HG03139 (cell line): ENCODE data around the gene POU2F3.

Experiments used
- ATAC-seq: cut with Tn5 transposase; IDR thresholded peaks from one replicate; pipeline ENCODE4 v1.9.1; 2021; ENCODE audit not compliant: unreplicated experiment

The POU2F3 gene

DNA sequence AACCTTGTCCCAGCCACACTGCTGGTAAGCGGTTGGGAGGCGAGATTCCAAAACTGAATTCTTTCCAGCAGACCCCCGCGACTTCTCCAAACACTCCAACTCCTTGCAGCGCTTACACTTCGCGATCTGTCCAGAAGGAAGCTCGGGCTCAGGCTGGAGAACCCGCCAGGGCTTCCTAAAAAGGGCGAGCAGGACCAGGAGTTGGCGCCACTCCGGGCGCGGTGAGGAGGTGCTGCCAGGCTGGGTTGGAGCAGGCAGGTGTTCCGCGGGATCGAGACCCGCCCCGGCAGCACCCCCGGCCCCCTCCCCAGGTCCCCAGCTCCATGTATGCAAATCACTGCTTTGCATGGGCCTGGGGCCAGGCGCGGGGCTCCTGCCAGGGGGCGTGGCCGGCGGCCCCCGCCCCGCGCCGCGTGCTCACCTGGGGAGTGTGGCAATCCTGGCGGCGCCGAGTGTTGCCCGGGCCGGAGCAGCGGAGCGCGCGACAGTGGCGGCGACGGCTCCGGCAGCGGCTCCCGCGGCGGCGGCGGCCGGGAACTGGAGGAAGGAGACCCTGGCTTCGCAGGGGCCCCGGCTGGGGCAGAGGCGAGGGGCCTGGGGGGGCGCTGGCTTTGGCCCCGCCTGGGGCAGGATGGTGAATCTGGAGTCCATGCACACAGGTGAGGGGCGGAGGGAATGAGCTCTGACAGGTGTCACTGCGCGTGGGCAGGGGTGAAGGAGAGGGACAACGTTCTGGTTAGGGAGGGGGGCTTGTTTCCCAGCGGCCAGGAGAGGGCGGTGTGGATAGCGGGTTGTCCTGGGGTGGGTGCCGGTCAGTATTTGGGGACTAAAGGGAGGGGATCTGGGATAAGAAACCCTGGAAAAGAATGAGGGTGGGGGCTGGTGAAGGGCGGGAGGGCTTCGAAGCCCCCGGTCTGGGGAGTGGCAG lies at the start of gene POU2F3:
TSS of gene POU2F3 (plus strand) at position 428 of the 928 bp plus-strand sequence. CDS start at position 632, 204 bp downstream.
- no peak for ATAC-seq

DNA sequence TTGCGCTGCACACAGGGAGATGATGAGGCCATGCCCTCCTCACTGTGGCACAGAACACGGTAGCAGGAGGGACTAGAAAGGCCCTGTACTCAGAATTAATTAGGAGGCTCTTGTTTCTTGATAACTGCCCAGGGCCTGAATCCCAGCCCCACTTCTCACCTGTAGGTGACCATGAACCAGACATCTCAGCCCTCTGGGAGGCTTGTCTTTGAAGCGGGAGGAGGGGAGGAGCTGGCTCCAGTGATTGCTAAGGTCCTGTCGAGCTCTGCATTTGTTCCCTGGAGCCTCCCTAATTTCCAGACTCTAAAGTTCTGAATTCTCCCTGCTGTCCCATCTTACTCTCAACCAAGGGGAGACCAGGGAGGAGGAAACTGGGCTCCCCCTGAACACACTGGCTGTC lies 48.9 kb upstream of the POU2F3 start:
- ATAC-seq, result no peak

GRCh38 chr11:120192831-120193625 lies 46.9 kb upstream of the POU2F3 start:
- no peak for ATAC-seq

DNA sequence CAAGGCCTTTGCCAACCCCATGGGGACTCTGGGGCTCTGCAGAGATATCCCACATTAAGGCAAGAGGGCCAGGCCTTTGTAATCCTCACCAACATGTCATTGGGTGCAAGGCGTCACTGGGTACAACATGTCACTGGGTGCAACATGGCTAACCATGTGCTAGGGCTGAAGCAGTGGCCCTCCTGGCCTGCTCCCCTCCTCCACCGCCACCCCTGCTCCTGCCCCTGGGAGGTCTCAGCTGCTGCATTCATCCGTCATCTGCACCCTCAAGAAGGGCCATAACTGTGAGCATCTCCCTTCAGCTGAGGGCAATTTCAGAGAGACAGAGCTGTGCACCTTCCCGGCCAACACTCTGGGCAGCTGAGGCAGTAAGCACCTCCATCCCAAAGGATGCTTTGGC lies 45.8 kb upstream of the POU2F3 start:
- no peak for ATAC-seq

DNA sequence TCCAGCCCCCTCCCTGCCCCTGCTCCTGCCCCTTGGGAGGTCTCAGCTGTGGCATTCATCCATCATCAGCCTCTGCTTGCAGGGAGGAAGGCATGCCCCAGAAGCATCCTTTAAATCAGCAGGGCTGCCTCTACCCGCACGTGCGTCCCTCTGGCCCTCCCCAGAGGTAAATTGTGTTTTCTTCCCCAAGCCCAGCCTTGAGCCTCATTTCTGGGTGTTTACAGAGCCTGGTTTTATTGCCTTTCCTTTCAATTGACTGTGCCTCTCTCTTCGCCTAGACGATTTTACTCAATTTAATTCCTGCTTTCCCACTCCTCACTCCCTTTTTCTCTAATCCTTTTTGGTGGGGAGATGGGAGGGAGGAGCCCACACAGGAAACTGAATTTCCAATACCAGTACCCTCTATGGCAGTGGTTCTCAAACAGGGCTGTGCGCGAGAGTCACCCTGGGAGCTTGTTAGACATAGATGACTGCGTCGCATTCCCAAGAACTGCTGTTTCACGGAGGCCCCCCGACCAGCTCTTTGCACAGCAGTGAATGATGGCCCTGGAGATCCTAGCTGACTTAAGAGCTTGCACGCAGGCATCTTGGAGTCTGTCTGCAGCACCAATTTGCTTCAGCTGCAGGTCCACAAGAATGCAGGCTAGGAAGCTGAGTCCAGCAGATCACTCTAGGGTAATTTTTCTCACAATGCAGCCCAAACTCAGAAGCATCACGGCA lies 44.2 kb upstream of the POU2F3 start:
- ATAC-seq, result no peak

DNA sequence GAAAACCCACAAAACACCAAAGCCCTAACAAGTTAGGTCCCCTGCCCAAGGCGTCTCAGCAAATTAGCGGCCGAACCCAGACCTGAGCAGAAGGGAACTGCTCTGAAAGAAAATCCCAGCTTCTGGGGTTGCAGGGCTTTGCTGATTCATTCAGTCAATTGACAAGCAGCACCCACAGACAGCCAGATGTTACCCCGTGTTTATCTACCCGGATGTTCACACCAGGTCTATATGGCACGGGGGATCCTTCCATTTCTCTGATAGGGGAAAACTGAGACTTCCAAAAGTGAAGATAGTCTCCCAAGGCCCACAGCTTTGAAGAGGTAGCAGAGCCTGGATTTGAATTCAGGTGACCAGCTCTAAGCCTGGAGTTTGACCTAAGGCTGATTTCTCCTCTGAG lies 43.1 kb upstream of the POU2F3 start:
- no peak for ATAC-seq

DNA sequence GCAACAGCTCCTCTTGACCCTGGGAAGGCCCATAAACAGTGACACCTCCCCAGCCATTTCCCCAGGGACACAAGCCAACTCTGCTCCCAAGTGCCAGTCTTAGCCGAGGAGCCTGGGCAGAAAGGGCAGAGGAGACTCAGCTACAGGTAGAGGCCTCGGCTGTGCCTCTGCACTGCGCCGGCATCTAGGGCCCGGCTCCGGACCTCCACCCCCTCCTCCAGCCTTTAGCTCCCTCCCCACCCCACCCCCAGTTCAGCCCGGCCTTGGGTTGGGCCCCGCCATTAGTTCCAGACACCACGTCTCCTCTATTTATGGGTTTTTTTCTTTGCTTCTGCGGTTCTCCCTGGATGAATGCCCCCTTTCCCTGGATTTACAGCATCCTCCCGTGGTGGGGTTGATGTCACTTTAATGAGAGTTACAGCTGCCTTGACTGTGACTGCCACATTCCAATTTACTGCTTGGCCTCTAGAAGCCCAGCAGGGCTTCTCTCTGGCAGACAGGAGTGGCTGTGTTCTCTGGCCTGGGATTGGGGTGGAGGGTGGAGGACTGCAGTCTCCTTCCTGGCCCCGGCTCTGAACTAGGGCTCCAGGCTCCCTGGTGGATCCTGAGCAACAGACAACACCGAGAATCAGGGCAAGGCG lies 42.6 kb upstream of the POU2F3 start:
- ATAC-seq, result no peak

DNA sequence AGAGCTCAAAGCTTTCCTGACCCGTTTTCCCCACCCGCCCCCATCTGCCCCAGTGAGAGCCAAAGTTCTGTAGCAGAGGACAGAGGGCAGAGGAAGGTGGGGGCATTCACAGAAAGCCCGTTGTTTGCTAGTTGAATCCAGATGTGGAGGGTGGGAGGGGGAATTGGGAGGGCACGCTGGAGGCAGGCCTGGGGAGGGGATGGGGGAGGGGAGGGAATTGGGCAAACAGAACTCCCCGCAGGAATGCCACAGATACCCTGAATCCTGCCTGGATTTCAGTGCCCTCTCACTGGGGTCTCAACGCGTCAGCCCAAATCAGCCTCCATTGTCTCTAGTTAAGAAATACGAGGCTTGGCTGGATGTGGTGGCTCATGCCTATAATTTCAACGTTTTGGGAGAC lies 42.0 kb upstream of the POU2F3 start:
- no peak for ATAC-seq

- ATAC-seq, result no peak
Measured at GRCh38 chr11:120198403-120198786, 41.5 kb upstream of the POU2F3 start.

GRCh38 chr11:120198787-120199469 lies 41.0 kb upstream of the POU2F3 start:
- no peak for ATAC-seq

- no peak for ATAC-seq
Measured at GRCh38 chr11:120199613-120200012, 40.3 kb upstream of the POU2F3 start.

GRCh38 chr11:120200677-120201076 lies 39.3 kb upstream of the POU2F3 start:
- ATAC-seq, result no peak

- ATAC-seq, result no peak
Measured at GRCh38 chr11:120201653-120202052, 38.3 kb upstream of the POU2F3 start.

DNA sequence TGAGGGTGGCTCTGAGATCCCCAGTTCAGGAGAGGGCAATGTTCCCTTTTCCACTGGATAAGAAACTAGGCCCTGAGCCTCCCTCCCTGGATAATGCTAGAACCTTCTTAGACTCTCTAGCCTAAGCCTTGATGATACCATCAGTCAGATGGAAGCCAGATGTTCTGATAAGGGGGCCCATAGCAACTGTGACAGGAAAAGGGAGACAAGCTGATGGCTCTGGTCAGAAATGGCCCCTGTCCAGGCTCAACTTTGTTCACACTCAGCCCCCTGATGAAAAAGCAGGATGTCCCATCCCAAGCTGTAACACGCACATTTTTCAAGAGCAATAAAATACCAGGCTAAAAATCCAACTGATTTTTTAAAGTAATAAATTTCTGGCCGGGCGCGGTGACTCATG lies 36.3 kb upstream of the POU2F3 start:
- no peak for ATAC-seq

DNA sequence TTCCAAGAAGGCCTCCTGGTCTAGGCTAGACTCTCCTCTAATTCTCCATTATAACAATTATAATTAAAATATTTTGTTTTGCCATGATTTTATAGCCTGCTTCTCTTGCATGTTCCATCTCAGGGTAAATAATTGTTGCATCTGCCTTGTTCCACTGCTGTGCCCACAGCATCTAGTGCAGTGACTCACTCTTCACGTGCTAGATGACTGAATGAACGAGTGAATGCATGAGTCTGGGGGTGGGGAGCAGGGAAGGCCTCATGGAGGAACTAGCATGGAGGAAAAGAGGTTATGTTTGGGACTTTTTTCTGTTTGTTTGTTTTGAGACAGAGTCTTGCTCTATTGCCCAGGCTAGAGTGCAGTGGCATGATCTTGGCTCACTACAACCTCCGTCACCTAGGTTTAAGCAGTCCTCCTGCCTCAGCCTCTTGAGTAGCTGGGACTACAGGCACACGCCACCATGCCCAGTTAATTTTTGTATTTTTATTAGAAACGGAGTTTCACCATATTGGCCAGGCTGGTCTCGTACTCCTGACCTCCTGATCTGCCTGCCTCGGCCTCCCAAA lies 34.3 kb upstream of the POU2F3 start:
- ATAC-seq, result no peak

- ATAC-seq, result no peak
Measured at GRCh38 chr11:120207512-120207911, 32.4 kb upstream of the POU2F3 start.

GRCh38 chr11:120208001-120208441 lies 31.9 kb upstream of the POU2F3 start:
- ATAC-seq, result no peak

GRCh38 chr11:120208777-120209176 lies 31.2 kb upstream of the POU2F3 start:
- no peak for ATAC-seq

- ATAC-seq, result no peak
Measured at GRCh38 chr11:120209746-120210625, 30.0 kb upstream of the POU2F3 start.
